Globus pallidus (tissue), 1 donor: ENCODE data around the gene KCNA5.

Experiments used
- DNase-seq: peaks from one replicate; pipeline ENCODE4 v3.0.0-alpha.2; 2015; ENCODE audit warnings: low spot score

KCNA5 gene

DNA sequence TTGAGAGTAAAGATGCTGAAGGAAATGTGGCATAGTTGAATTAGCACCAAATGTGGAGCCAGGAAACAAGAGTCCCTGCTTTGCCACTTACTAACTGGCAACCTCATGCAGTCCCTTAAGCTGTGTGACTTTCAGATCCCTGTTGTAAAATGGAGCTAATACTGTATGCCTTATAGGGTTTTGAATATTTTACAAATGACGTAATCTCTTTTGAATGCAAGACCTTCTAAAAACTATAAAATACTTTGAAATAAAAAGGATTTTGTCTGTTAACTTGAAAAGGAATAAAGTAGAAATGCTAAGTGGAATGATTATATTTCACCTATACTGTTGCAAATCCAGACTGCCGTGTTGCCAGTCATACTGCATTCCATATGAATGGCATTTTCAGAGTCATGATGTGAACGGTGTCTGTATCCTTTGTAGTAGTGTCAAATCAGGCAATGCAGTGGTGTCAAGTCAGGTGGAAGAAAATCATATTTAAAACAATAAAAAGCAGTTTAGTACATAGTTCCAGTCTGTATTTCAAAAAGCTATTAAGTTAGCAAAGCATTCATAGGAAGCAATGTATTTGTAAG lies 21.3 kb downstream of the KCNA5 start:
- DNase-seq = no peak

GRCh38 chr12:5066251-5066650 lies 22.6 kb downstream of the KCNA5 start:
- no peak for DNase-seq

DNA sequence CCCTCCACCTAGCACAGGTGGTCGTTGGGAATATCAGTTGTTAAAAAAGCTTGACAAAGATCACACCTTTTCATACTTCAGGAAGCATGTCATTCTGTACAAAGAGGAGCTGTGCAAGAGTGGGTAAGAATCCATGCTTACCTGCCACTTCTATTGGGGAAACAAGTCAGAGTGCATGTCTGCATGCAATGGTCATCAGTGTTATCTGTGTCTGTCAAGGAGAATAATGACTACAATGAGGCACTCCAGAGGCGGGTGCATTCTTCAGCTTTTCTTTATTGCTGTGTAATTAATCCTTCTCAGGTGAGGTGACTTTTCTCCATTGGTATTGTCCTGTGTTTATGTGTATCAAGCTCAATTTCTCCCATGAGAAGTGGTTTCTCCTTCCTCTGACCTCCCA lies 24.4 kb downstream of the KCNA5 start:
- DNase-seq = no peak

DNA sequence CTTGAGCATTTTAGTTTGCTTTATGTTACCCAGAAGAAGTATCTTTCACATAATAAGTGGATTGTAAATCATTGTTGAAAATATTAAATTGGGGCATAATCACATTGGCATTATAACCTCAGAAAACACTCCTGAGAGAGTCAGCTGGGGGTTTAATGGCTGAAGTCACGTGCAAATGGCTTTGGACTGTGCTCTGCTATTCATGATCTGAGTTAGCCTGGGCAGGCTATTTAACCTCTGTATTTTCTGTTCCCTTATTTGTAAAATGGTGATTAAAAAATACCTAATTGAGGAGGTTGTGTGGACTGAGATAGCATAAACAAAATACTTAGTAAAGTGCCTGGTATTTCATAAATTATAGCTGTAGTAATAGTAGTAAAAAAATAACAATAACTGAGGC lies 24.9 kb downstream of the KCNA5 start:
- no peak for DNase-seq

- no peak for DNase-seq
These were observed 26.4 kb downstream of the KCNA5 start for GRCh38 chr12:5070090-5070489.

- DNase-seq = no peak
These were observed 27.8 kb downstream of the KCNA5 start for GRCh38 chr12:5071496-5071895.

DNA sequence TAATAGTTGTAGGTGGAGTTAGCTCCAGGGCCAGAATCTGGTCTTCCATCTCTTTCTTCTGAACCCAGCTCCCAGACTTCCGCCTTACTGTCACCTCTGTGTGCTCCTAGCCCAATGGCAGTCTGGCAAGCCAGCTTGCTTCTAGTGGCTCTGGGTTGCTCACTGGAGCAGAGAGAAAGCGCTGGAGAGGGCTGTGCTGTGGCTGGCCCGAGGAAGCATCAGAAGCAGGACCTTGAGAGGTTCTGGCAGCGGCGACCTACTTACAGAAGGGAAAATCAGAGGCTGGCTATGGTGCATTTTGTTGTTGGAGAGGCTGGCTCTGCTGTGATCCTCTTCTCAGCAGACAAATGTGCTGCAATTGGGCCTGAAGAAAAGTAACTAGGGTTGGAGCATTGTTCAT lies 28.6 kb downstream of the KCNA5 start:
- no peak for DNase-seq

- DNase-seq = no peak
These were observed 29.4 kb downstream of the KCNA5 start for GRCh38 chr12:5073054-5073453.

GRCh38 chr12:5073853-5074252 lies 30.2 kb downstream of the KCNA5 start:
- no peak for DNase-seq

DNA sequence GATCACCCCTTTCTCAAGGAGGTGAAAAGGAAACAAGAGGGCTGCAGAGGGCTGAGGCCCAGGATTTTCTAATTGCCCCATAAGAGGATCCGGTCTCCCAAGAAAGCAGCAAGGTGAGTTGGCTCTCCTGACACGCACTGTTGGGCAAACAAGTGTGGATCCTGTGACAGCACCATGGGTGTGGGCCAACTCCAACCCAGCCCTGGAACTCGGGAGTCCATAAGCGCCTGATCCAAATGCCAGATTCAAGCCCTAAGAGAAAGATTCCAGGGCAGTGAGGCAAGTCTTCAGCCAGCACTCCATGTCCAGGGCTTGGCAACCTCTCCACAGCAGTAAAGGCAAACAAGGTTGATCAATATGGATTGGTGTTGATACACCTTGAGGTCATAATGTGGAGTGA lies 33.1 kb downstream of the KCNA5 start:
- no peak for DNase-seq

GRCh38 chr12:5078423-5078822 lies 34.7 kb downstream of the KCNA5 start:
- DNase-seq = no peak

GRCh38 chr12:5081016-5081415 lies 37.3 kb downstream of the KCNA5 start:
- no peak for DNase-seq

DNA sequence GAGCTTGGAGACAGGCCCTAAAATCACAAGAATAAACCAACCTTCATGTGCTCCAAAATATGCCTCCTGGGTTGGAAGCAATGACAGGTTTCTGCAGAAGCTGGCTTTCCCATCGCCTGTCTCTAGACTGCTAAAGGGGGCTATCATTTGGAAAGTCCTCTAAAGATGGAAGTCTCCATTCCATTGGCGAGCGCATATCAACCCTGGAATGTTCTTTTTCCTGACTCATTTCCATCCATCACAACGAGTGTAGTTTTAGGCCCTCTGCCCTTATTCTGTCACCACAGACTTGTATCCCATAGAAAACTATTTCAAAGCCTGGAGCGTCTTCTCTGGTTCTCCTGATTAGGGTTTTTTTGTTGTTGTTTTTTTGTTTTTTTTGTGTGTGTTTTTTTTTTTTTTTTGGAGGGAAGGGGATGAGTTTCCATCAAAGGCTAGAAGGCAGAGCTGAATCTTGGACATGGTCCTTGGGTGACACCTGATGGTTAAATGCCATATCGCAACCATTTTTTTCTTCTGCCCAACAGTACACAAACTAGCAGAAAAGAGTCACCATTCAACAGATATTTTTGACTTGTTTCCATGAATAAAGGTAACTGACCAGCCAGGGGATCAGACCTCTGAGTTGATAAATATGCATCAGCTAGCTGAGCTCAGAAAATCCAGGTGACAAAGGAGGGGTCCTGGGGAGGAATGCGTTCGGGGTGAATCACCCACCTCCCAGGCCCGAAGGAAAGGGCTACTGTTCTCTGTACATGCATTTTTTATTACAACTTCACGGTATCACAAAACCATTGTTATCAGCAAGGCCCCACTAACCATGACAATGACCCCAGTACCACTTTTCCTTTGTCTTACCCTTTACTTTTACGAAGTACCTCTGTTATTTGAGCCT lies 40.5 kb downstream of the KCNA5 start:
- DNase-seq = peak; percentile 69

GRCh38 chr12:5085896-5086295 lies 42.2 kb downstream of the KCNA5 start:
- no peak for DNase-seq

DNA sequence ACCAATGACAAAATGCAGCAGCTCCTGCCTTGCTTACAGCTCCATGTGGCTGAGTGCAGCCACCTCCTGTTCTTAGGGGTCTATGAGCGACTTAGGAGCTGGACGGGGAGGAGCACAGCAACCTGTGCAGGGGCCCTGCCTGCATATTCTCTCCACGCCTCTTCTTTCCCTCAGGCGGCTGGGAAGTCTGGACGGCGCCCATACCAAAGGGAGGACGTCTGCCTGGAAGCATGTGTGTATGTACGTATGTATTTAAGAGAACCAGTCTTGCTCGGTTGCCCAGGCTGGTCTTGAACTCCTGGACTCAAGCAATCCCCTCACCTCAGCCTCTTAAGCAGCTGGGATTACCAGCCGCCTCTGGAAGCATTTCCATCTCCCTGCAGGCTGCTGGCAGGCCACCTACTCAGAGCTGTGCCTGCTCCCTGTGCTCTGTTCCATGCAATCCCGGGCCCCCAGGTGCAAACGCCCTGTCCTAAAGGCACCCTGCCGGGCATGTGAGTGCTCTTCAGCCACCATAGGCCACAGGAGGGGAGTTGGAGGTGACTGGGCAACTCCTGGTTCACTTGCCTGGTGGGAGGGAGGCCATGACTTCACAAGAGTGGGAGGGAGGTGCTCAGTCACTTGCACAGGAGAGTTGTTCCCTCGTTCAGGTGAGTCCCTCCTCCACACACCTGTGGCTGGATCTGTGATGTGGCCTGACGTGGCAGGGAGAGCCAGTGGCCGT lies 44.3 kb downstream of the KCNA5 start:
- DNase-seq = no peak

- DNase-seq = no peak
These were observed 45.0 kb downstream of the KCNA5 start for GRCh38 chr12:5088586-5089264.

DNA sequence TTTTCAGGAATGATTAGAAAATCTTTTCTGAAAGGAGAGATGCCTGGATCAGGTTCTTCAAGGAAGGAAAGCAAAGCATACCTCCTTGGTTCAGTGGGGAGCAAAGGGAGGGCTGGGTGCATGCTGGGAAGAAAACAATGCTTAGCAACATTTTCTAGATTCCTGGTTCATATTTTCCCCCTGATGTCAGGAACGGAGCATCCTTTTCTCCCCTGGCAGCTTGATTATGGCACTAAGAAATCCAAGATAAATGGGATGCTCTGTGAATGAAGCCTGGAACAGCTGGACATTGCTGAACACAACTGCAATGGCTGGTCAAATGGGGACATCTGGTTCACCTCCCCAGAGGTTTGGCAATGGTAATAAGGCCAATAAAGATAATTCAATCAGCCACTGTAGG lies 50.9 kb downstream of the KCNA5 start:
- DNase-seq = no peak

GRCh38 chr12:5094986-5095385 lies 51.3 kb downstream of the KCNA5 start:
- no peak for DNase-seq
